H1 (cell line): ENCODE results near the gene ZBTB34. TPM values are rescaled to one million over a fixed set of nuclear protein-coding genes. Genes with fewer than 3 reads are reported as not detected.

Experiments
- CTCF ChIA-PET: fragments of 300-600 bp; sonication (Branson Sonifier 250); formaldehyde crosslinking; loops from one replicate; lab custom pipeline; 2021; ENCODE audit not compliant: partially characterized antibody; lab: Charles Lee
- POLR2A ChIA-PET: fragments of 300-600 bp; sonication (Branson Sonifier 250); formaldehyde crosslinking; loops from one replicate; lab custom pipeline; 2021; ENCODE audit warnings: inconsistent platforms; ENCODE audit not compliant: partially characterized antibody; lab: Charles Lee
- DNase-seq, 2 experiments: peaks; one replicate each; pipeline versions ENCODE4 v3.0.0 to v3.0.0-alpha.2; 2010 to 2022; ENCODE audit warnings: low spot score in 2 of 2, low read depth in 1 of 2, mixed read lengths in 1 of 2
- FAIRE-seq: peaks from 2 replicates; lab custom pipeline; 2011; peaks lifted over from hg19 to GRCh38; lab: Jason Lieb, UNC
- H2AFZ ChIP-seq: 2 replicates; pipeline ENCODE4 v1.8.1; 2012; ENCODE audit warnings: low read length, inconsistent platforms
- H2AK5ac ChIP-seq: 2 replicates; pipeline ENCODE4 v1.6.1; 2013; ENCODE audit warnings: low read depth, low read length
- H2BK120ac ChIP-seq: replicated peaks from 2 replicates; pipeline ENCODE3; 2013; ENCODE audit warnings: low read depth, low read length, inconsistent platforms
- H2BK12ac ChIP-seq: 2 replicates; pipeline ENCODE4 v1.6.1; 2013; ENCODE audit warnings: low read depth, low read length
- H2BK15ac ChIP-seq: 2 replicates; pipeline ENCODE4 v1.6.1; 2013; ENCODE audit warnings: low read length
- H2BK20ac ChIP-seq: 2 replicates; pipeline ENCODE4 v1.6.1; 2013; ENCODE audit warnings: low read length
- H2BK5ac ChIP-seq: 2 replicates; pipeline ENCODE4 v1.6.1; 2013; ENCODE audit warnings: low read depth, low read length
- H3K14ac ChIP-seq: 2 replicates; pipeline ENCODE4 v1.6.1; 2013; ENCODE audit warnings: inconsistent platforms; ENCODE audit not compliant: insufficient read length
- H3K18ac ChIP-seq: 2 replicates; pipeline ENCODE4 v1.6.1; 2013; ENCODE audit warnings: low read length; ENCODE audit errors: extremely low read depth
- H3K23ac ChIP-seq: 2 replicates; pipeline ENCODE4 v1.6.1; 2013; ENCODE audit warnings: inconsistent platforms; ENCODE audit not compliant: insufficient read length
- H3K23me2 ChIP-seq: 2 replicates; pipeline ENCODE4 v1.6.1; 2013; ENCODE audit warnings: low read depth, low read length
- H3K27ac ChIP-seq: 2 replicates; pipeline ENCODE4 v1.6.1; 2011; ENCODE audit warnings: low read depth, low read length, inconsistent platforms
- H3K27me3 ChIP-seq, 4 experiments: replicated peaks in 1 of 4; 1 replicate in 1 of 4; 2 replicates in 3 of 4; pipeline versions ENCODE4 v1.6.1 to v1.8.1; 2011 to 2013; ENCODE audit warnings: low read length in 3 of 4, mild to moderate bottlenecking in 3 of 4, inconsistent platforms in 2 of 4, mixed read lengths in 2 of 4, moderate library complexity in 1 of 4; ENCODE audit not compliant: control insufficient read depth in 3 of 4, insufficient read depth in 3 of 4; ENCODE audit errors: extremely low read depth in 1 of 4
- H3K36me3 ChIP-seq, 4 experiments: 2 replicates each; pipeline versions ENCODE4 v1.6.1 to v1.8.1; 2011 to 2013; ENCODE audit warnings: mild to moderate bottlenecking in 4 of 4, low read length in 3 of 4, moderate library complexity in 2 of 4, control low read depth in 1 of 4, inconsistent platforms in 1 of 4; ENCODE audit not compliant: insufficient read depth in 4 of 4, control insufficient read depth in 2 of 4
- H3K4ac ChIP-seq: replicated peaks from 2 replicates; pipeline ENCODE3; 2013; ENCODE audit warnings: low read length, low read depth, mixed read lengths, inconsistent platforms; ENCODE audit not compliant: insufficient read length
- H3K4me1 ChIP-seq, 4 experiments: replicated peaks in 1 of 4; 1 replicate in 1 of 4; 2 replicates in 3 of 4; pipeline versions ENCODE4 v1.6.1 to v1.8.1; 2011 to 2013; ENCODE audit warnings: low read length in 3 of 4, inconsistent platforms in 2 of 4, mixed read lengths in 1 of 4; ENCODE audit not compliant: insufficient read depth in 4 of 4, control insufficient read depth in 3 of 4
- H3K4me2 ChIP-seq, 2 experiments: 2 replicates each; pipeline versions ENCODE4 v1.6.1 to v1.8.1; 2011 to 2013; ENCODE audit warnings: low read depth in 2 of 2, low read length in 2 of 2, control low read depth in 1 of 2, inconsistent platforms in 1 of 2, mild to moderate bottlenecking in 1 of 2; ENCODE audit not compliant: insufficient read depth in 1 of 2
- H3K4me3 ChIP-seq, 4 experiments: fragments of 200-600, 300-600 bp in 1 of 4; sonication (generic), shearing (Covaris generic), sonication (Bioruptor Twin) in 1 of 4; 2 replicates each; pipeline versions ENCODE4 v1.5.1 to v1.8.1; 2011 to 2016; ENCODE audit warnings: low read length in 4 of 4, low read depth in 3 of 4, control low read depth in 2 of 4, inconsistent platforms in 2 of 4, mild to moderate bottlenecking in 2 of 4, mixed read lengths in 1 of 4, moderate library complexity in 1 of 4; ENCODE audit not compliant: insufficient read depth in 2 of 4; ENCODE audit errors: extremely low read depth in 1 of 4
- H3K56ac ChIP-seq: replicated peaks from 2 replicates; pipeline ENCODE3; 2013; ENCODE audit warnings: low read depth, mild to moderate bottlenecking, mixed read lengths, low read length, inconsistent platforms; ENCODE audit not compliant: insufficient read length
- H3K79me1 ChIP-seq: 2 replicates; pipeline ENCODE4 v1.6.1; 2013; ENCODE audit warnings: low read depth, low read length, control low read depth
- H3K79me2 ChIP-seq, 2 experiments: 2 replicates each; pipeline versions ENCODE4 v1.6.1 to v1.8.1; 2012 to 2013; ENCODE audit warnings: low read length in 2 of 2, mild to moderate bottlenecking in 2 of 2, inconsistent platforms in 1 of 2; ENCODE audit not compliant: insufficient read depth in 2 of 2, control insufficient read depth in 1 of 2
- H3K9ac ChIP-seq, 4 experiments: replicated peaks in 1 of 4; 1 replicate in 1 of 4; 2 replicates in 3 of 4; pipeline versions ENCODE4 v1.6.1 to v1.8.1; 2011 to 2013; ENCODE audit warnings: low read depth in 3 of 4, low read length in 3 of 4, control low read depth in 2 of 4, mild to moderate bottlenecking in 2 of 4, moderate library complexity in 2 of 4, inconsistent platforms in 1 of 4; ENCODE audit errors: extremely low read depth in 1 of 4
- H3K9me3 ChIP-seq, 2 experiments: 2 replicates each; pipeline versions ENCODE4 v1.6.1 to v1.8.1; 2012 to 2013; ENCODE audit warnings: mild to moderate bottlenecking in 2 of 2, moderate library complexity in 2 of 2, control low read depth in 1 of 2, inconsistent platforms in 1 of 2, low read depth in 1 of 2, low read length in 1 of 2, mixed read lengths in 1 of 2; ENCODE audit not compliant: insufficient read depth in 2 of 2
- H4K20me1 ChIP-seq, 2 experiments: replicated peaks in 1 of 2; 2 replicates each; pipeline versions ENCODE3 to v1.8.1; 2011 to 2013; ENCODE audit warnings: inconsistent platforms in 2 of 2, low read length in 2 of 2, mild to moderate bottlenecking in 1 of 2; ENCODE audit not compliant: insufficient read depth in 2 of 2, control insufficient read depth in 1 of 2
- H4K5ac ChIP-seq: 2 replicates; pipeline ENCODE4 v1.6.1; 2013; ENCODE audit warnings: low read length, low read depth, mixed read lengths, inconsistent platforms; ENCODE audit not compliant: insufficient read length
- H4K8ac ChIP-seq: 2 replicates; pipeline ENCODE4 v1.8.0; 2013; ENCODE audit warnings: mild to moderate bottlenecking, moderate library complexity, low read length, inconsistent platforms; ENCODE audit not compliant: insufficient read depth; ENCODE audit errors: extremely low read depth
- H4K91ac ChIP-seq: replicated peaks from 2 replicates; pipeline ENCODE3; 2013; ENCODE audit warnings: low read length, mixed read lengths, inconsistent platforms; ENCODE audit not compliant: insufficient read length
- CREB1 ChIP-seq: IDR thresholded peaks from 2 replicates; pipeline ENCODE4 v1.6.1; 2012; ENCODE audit warnings: inconsistent platforms
- NRF1 ChIP-seq: IDR thresholded peaks from 2 replicates; pipeline ENCODE4 v1.6.1; 2011; ENCODE audit warnings: mild to moderate bottlenecking, low read depth, low read length, improper control_type of control experiment
- SP4 ChIP-seq: IDR thresholded peaks from 2 replicates; pipeline ENCODE4 v1.6.1; 2012; ENCODE audit warnings: low read length, inconsistent platforms
- TAF7 ChIP-seq: optimal IDR thresholded peaks from 2 replicates; pipeline ENCODE3; 2011; ENCODE audit warnings: low read depth, mild to moderate bottlenecking, inconsistent platforms, low read length, moderate library complexity, borderline replicate concordance
- WGBS, 2 experiments: shearing (Covaris generic) in 1 of 2; methylation state at CpG; one replicate each; pipeline versions ENCODE4 v1.1.6 to v1.1.7; 2013 to 2015; ENCODE audit warnings: low lambda C conversion rate in 2 of 2, mixed read lengths in 2 of 2, inconsistent platforms in 1 of 2, low coverage in 1 of 2, missing lambda C conversion rate in 1 of 2; ENCODE audit not compliant: insufficient replicate concordance in 2 of 2, insufficient coverage in 1 of 2, insufficient read length in 1 of 2; ENCODE audit errors: extremely low coverage in 1 of 2, missing lambda C conversion rate in 1 of 2; 5-methylcytosine and 5-hydroxymethylcytosine counted together
- polyA plus RNA-seq, 7 experiments: library from polyadenylated mRNA; depleted of rRNA in 3 of 7; stranded (reverse) in 5 of 7; unstranded in 2 of 7; fragments of >200 nt in 5 of 7; fragments of 200-250 nt in 2 of 7; gene quantifications; 1 replicate in 5 of 7; 2 replicates in 1 of 7; 4 replicates in 1 of 7; pipeline versions ENCODE4 v1.2.1 to v1.2.3, GENCODE V29; 2011 to 2013; ENCODE audit warnings: missing spikeins in 2 of 7, mixed read lengths in 2 of 7
- total RNA-seq: library from RNA; stranded (reverse); fragmentation: NEBNext Ultra II Directional; extraction: Animal tissue kit (Norgen Biotek cat#: 25700); gene quantifications from 2 replicates; pipeline ENCODE4 v1.2.1, GENCODE V29; 2021

ZBTB34 gene
- total and polyA plus RNA-seq, 2 of the 8 experiments (the other 6 are each of a cell fraction or from before 2014, with no cell fraction given) = 8.2 to 15.9 TPM

- H3K4me3 ChIP-seq = no peak overlapping the region
- CTCF ChIA-PET = interaction anchor here (0.7 to 5.1 kb wide), 4 partner anchors 12 to 357 kb away, joined by 3 to 18 read pairs (median 3); no protein-coding TSS in a partner anchor
- no peak for TF ChIP-seq NRF1
- TF ChIP-seq TAF7 = no peak
- no peak for TF ChIP-seq CREB1
- TF ChIP-seq SP4 = no peak
These were observed 44.1 kb downstream of the ZBTB34 start for GRCh38 chr9:126904586-126904985.

More at GRCh38 chr9:126904586-126904985, 44.1 kb downstream of the ZBTB34 start:
- H4K8ac ChIP-seq = no peak overlapping the region
- no peak overlapping the region for H3K56ac ChIP-seq
- no peak overlapping the region for H2BK5ac ChIP-seq
- H2AK5ac ChIP-seq = no peak overlapping the region
- no peak overlapping the region for H4K5ac ChIP-seq
- H3K27ac ChIP-seq = no peak overlapping the region
- H2BK12ac ChIP-seq = no peak overlapping the region
- no peaks in the 10 kb centered on the region for H4K20me1 ChIP-seq
- H3K4me1 ChIP-seq = peaks cover 0 to 6% (median 2%) of the 10 kb centered on the region in 4 experiments; a peak in 1 of 7 replicates
- POLR2A ChIA-PET = no interaction called here
- no peak overlapping the region for H3K4me2 ChIP-seq
- 87% methylated on average over 3 of the region's 3 CpGs; no CpG with 5 or more reads in 1 of the 2 experiments for WGBS, 2 experiments
- no peaks in the 10 kb centered on the region for H3K36me3 ChIP-seq
- H3K18ac ChIP-seq = no peak overlapping the region
- no peaks in the 10 kb centered on the region for H3K9me3 ChIP-seq
- no peak overlapping the region for H3K23ac ChIP-seq
- no peak overlapping the region for H4K91ac ChIP-seq
- H2BK15ac ChIP-seq = no peak overlapping the region
- no peak overlapping the region for H2BK120ac ChIP-seq
- H3K79me1 ChIP-seq = no peaks in the 10 kb centered on the region
- H2BK20ac ChIP-seq = no peak overlapping the region
- H3K9ac ChIP-seq = no peak overlapping the region
- H3K14ac ChIP-seq = no peak overlapping the region
- peaks cover 0 to 2% (median 0%) of the 10 kb centered on the region in 4 experiments; a peak in 1 of 7 replicates for H3K27me3 ChIP-seq
- FAIRE-seq (no peak), DNase-seq (no peak)
- no peaks in the 10 kb centered on the region for H3K23me2 ChIP-seq
- H2AFZ ChIP-seq = no peak overlapping the region
- H3K4ac ChIP-seq = no peak overlapping the region
- no peaks in the 10 kb centered on the region for H3K79me2 ChIP-seq
